K562 (cell line): ENCODE results near the gene GLTP. TPM values are rescaled to one million over a fixed set of nuclear protein-coding genes. Genes with fewer than 3 reads are reported as not detected.

Source experiments
- CBX2 ChIP-seq: fragments of 200-600 bp; sonication (generic); IDR thresholded peaks from one replicate; pipeline ENCODE4 v1.6.1; 2012; ENCODE audit warnings: mild to moderate bottlenecking, low read length, inconsistent platforms; ENCODE audit not compliant: insufficient read depth, poor library complexity, severe bottlenecking
- CTBP1 ChIP-seq: fragments of 450-650 bp; IDR thresholded peaks from 2 replicates; pipeline ENCODE4 v1.6.1; 2016; ENCODE audit warnings: borderline replicate concordance
- ETV6 ChIP-seq, 3 experiments: fragments of 150-350 bp in 1 of 3; sonication (generic) in 1 of 3; formaldehyde crosslinking in 1 of 3; IDR thresholded peaks; 2 replicates each; pipeline versions ENCODE4 v1.6.1 to v1.8.0; 2014 to 2022; ENCODE audit warnings: borderline replicate concordance in 2 of 3, low read depth in 2 of 3, antibody characterized with exemption in 1 of 3, low read length in 1 of 3, mild to moderate bottlenecking in 1 of 3, missing genetic modification reagents in 1 of 3
- FOXA1 ChIP-seq: fragments of 450-650 bp; IDR thresholded peaks from 2 replicates; pipeline ENCODE4 v1.6.1; 2016; ENCODE audit warnings: mild to moderate bottlenecking, borderline replicate concordance
- KAT7 ChIP-seq: sonication (generic); formaldehyde crosslinking; IDR thresholded peaks from 2 replicates; pipeline ENCODE4 v1.8.0; 2022; ENCODE audit warnings: missing genetic modification reagents, mild to moderate bottlenecking, borderline replicate concordance
- LARP7 ChIP-seq: fragments of 450-650 bp; IDR thresholded peaks from 2 replicates; pipeline ENCODE4 v1.6.1; 2016
- PRMT5 ChIP-seq: sonication (generic); formaldehyde crosslinking; IDR thresholded peaks from 2 replicates; pipeline ENCODE4 v1.5.0; 2020; ENCODE audit warnings: missing genetic modification reagents
- PYGO2 ChIP-seq: fragments of 450-650 bp; IDR thresholded peaks from 2 replicates; pipeline ENCODE4 v1.6.1; 2016; ENCODE audit warnings: mild to moderate bottlenecking, missing genetic modification characterization, moderate library complexity, missing compliant biosample characterization
- SAFB2 ChIP-seq: fragments of 200-400 bp; formaldehyde crosslinking; IDR thresholded peaks from 2 replicates; pipeline ENCODE4 v1.6.1; 2018; ENCODE audit warnings: borderline replicate concordance, low read length, low read depth, moderate library complexity; ENCODE audit not compliant: severe bottlenecking
- SIX5 ChIP-seq, 2 experiments: IDR thresholded peaks; 2 replicates each; pipeline ENCODE4 v1.6.1; 2011; ENCODE audit warnings: low read length in 2 of 2, borderline replicate concordance in 1 of 2, low read depth in 1 of 2, mild to moderate bottlenecking in 1 of 2, moderate library complexity in 1 of 2; ENCODE audit not compliant: insufficient read depth in 1 of 2
- SMAD1 ChIP-seq: fragments of 150-350 bp; IDR thresholded peaks from 2 replicates; pipeline ENCODE4 v1.6.1; 2014; ENCODE audit warnings: low read length, low read depth; ENCODE audit not compliant: partially characterized antibody
- SMAD2 ChIP-seq: fragments of 150-350 bp; IDR thresholded peaks from 2 replicates; pipeline ENCODE4 v1.6.1; 2014; ENCODE audit warnings: low read depth, mild to moderate bottlenecking, low read length
- STAG1 ChIP-seq: sonication (generic); formaldehyde crosslinking; IDR thresholded peaks from 2 replicates; pipeline ENCODE4 v1.5.0; 2020; ENCODE audit warnings: missing genetic modification reagents, borderline replicate concordance
- TCF7L2 ChIP-seq: fragments of 150-350 bp; IDR thresholded peaks from 2 replicates; pipeline ENCODE4 v1.6.1; 2016; ENCODE audit warnings: low read depth, mild to moderate bottlenecking, low read length, moderate library complexity
- TRIM24 ChIP-seq, 2 experiments: fragments of 450-650 bp; IDR thresholded peaks; 2 replicates each; pipeline ENCODE4 v1.6.1; 2016
- ZBTB11 ChIP-seq, 3 experiments: fragments of 200-800 bp in 1 of 3; fragments of 250-450 bp in 1 of 3; fragments of 450-650 bp in 1 of 3; sonication (Bioruptor Pico) in 1 of 3; sonication (Bioruptor generic) in 1 of 3; formaldehyde crosslinking in 1 of 3; IDR thresholded peaks; 2 replicates each; pipeline versions ENCODE4 v1.6.1 to v1.8.0; 2016 to 2022; ENCODE audit warnings: mild to moderate bottlenecking in 2 of 3, missing genetic modification characterization in 2 of 3, missing compliant biosample characterization in 1 of 3, moderate library complexity in 1 of 3
- ZNF512 ChIP-seq: IDR thresholded peaks from 2 replicates; pipeline ENCODE4 v1.6.1; 2016; ENCODE audit warnings: missing genetic modification characterization, missing compliant biosample characterization
- polyA plus RNA-seq, 8 experiments: library from polyadenylated mRNA; depleted of rRNA in 4 of 8; stranded (reverse) in 5 of 8; unstranded in 3 of 8; fragments of >200 nt; fragmentation: Nextera tagmentation in 2 of 8; fragmentation: Illumina TruSeq in 1 of 8; extraction: Ambion mirVana in 2 of 8; extraction: Trizol in 1 of 8; gene quantifications; 2 replicates each; pipeline versions ENCODE4 v1.2.1 to v1.2.3, GENCODE V29; 2011 to 2014; ENCODE audit warnings: inconsistent platforms in 1 of 8, missing spikeins in 1 of 8
- total RNA-seq, 7 experiments: library from RNA; depleted of rRNA in 6 of 7; stranded (reverse); fragments of >200 nt in 6 of 7; fragmentation: Illumina TruSeq in 2 of 7; extraction: Trizol in 2 of 7; gene quantifications; 2 replicates each; pipeline versions ENCODE4 v1.2.1 to v1.2.3, GENCODE V29; 2011 to 2021; ENCODE audit warnings: low replicate concordance in 1 of 7
- TF ChIP-seq, protein P1 (sequence below): fragments of 250-450 bp; sonication (Bioruptor Pico); IDR thresholded peaks from 2 replicates; pipeline ENCODE4 v1.4.0; 2020; ENCODE audit warnings: mild to moderate bottlenecking, moderate library complexity

GLTP gene
- total and polyA plus RNA-seq, 9 of the 15 experiments (the other 6 are each of a cell fraction or from before 2014, with no cell fraction given): 4.4 to 8.3 (median 6.1) TPM

DNA sequence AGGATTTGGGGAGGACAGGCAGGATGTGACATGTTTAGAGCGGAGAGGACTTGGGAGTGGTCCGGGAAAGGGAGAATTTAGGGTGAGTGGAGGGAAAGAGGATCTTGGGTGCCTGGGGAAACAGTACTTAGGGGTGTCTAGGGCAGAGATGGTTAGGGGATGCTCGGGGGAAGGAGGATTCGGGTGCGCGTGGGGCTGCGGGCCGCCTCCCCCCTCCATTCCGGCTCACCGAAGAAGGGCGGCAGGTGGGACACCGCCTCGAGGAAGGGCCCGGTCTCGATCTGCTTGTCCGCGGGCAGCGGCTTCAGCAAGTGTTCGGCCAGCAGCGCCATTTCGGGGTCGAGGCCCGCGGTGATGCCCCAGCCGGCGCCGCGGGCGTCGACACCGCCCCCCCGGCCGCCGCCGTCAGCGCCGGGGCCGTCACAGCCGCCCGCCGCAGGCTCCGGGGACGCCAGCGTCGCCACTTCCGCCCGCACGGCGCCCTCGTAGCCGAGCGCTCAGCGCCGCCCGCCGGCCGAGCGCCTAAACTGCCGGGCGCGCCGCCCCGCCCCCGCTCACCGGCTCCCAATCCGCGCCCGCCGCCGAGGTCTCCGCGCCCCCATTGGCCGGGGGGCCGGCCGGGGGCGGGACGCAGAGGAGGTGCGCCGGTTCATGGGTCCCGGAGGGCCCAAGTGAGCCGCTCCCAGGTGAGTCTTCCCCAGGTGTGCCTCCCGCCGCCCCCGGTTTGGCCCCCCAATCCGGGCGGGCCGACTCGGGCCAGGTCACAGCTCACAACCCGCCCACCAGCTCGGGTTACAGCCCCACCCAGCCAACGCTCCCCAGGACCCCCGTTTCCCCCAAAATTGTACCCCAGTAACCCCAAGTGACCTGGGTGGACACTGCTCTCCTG lies at the start of gene GLTP (continued):
- TF ChIP-seq ZBTB11 (CRISPR knock-in tag; IDR thresholded peaks at IDR 0.05) (peak in 2 of 3 experiments; percentile 43 to 84; a peak in 3 of 6 replicates), PYGO2 (tag) (no peak), SAFB2 (no peak), CBX2 (no peak), LARP7 (0 out of 2 replicates have a peak, but pooled peaks have one; percentile 19), SMAD1 (no peak), TRIM24 (IDR thresholded peaks at IDR 0.05) (no peak), KAT7 (no peak), TCF7L2 (no peak), CTBP1 (peak; percentile 78; the same call in 1 of the 2 replicates), ETV6 (IDR thresholded peaks at IDR 0.05; ENCODE audit: borderline replicate concordance in 1 of 2, low read depth in 2 of 2, low read length in 1 of 2) (no peak), ETV6 (CRISPR knock-in tag; IDR thresholded peaks at IDR 0.05; ENCODE audit: borderline replicate concordance) (no peak), SMAD2 (no peak), SIX5 (IDR thresholded peaks at IDR 0.05; ENCODE audit: borderline replicate concordance in 1 of 2, insufficient read depth in 1 of 2, low read depth in 1 of 2, low read length in 2 of 2) (peak; percentile 18 to 29; a peak in 1 of 4 replicates), ZNF512 (tag) (no peak), FOXA1 (no peak), PRMT5 (CRISPR knock-in tag) (no peak), STAG1 (CRISPR knock-in tag) (no peak)
- TF ChIP-seq, protein P1, sequence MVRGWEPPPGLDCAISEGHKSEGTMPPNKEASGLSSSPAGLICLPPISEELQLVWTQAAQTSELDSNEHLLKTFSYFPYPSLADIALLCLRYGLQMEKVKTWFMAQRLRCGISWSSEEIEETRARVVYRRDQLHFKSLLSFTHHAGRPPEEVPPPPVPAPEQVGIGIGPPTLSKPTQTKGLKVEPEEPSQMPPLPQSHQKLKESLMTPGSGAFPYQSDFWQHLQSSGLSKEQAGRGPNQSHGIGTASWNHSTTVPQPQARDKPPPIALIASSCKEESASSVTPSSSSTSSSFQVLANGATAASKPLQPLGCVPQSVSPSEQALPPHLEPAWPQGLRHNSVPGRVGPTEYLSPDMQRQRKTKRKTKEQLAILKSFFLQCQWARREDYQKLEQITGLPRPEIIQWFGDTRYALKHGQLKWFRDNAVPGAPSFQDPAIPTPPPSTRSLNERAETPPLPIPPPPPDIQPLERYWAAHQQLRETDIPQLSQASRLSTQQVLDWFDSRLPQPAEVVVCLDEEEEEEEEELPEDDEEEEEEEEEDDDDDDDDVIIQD: no peak
